Measurements from ENCODE around the gene TRDN. TPM values are rescaled to one million over a fixed set of nuclear protein-coding genes. Genes with fewer than 3 reads are reported as not detected.

The TRDN gene
- total RNA-seq, 1 donor from 2014 or later: 0.12 TPM

- no peak for DNase-seq (ENCODE audit: low spot score, unreplicated experiment)
Measured at GRCh38 chr6:123551939-123552707, 84.6 kb downstream of the TRDN start.

DNA sequence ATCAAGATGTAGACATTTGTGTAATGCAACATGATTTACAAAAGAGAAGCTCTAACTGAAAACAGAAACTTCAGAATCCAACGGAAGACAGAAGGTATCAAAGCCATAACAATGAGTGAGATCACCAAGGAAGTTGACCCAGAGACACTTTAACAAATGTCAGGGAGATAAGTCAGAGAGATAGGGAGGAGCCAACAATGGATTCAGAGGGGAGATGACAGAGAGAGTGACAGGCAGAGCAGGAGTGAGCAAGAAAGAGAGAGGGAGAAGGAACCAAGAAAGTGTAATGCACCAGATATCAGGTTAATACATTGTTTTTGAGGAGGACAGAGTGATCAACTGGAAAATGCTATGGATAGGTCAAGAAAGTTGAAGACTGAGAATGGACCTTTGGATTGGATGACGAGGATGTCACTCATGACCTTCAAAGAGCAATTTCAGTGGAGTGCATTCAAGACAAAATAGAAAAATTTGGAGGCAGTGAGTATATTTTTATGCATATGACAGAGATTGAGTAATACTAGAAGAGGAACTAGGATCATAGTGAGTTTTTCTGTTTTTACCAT is 86.6 kb downstream of the TRDN start:
- Mint-ChIP-seq H3K27ac (no peak overlapping the region), H3K4me3 (ENCODE audit: low read depth) (no peak overlapping the region), H3K36me3 (ENCODE audit: insufficient read depth) (no peaks in the 10 kb centered on the region), H3K9me3 (ENCODE audit: low read depth) (no peaks in the 10 kb centered on the region), H3K27me3 (no peaks in the 10 kb centered on the region), H3K4me1 (ENCODE audit: low read depth) (no peaks in the 10 kb centered on the region)
- DNase-seq (ENCODE audit: low spot score, unreplicated experiment): no peak
- no peak for TF ChIP-seq CTCF (IDR thresholded peaks at IDR 0.05; ENCODE audit: unreplicated experiment)

More at GRCh38 chr6:123551939-123552707, 84.6 kb downstream of the TRDN start:
- H3K9me3 Mint-ChIP-seq (ENCODE audit: low read depth): no peaks in the 10 kb centered on the region
- no peak overlapping the region for H3K4me3 Mint-ChIP-seq (ENCODE audit: low read depth)
- no peaks in the 10 kb centered on the region for H3K27me3 Mint-ChIP-seq
- no peaks in the 10 kb centered on the region for H3K4me1 Mint-ChIP-seq (ENCODE audit: low read depth)
- no peak for TF ChIP-seq CTCF (IDR thresholded peaks at IDR 0.05; ENCODE audit: unreplicated experiment)
- no peak overlapping the region for H3K27ac Mint-ChIP-seq
- H3K36me3 Mint-ChIP-seq (ENCODE audit: insufficient read depth): no peaks in the 10 kb centered on the region

DNA sequence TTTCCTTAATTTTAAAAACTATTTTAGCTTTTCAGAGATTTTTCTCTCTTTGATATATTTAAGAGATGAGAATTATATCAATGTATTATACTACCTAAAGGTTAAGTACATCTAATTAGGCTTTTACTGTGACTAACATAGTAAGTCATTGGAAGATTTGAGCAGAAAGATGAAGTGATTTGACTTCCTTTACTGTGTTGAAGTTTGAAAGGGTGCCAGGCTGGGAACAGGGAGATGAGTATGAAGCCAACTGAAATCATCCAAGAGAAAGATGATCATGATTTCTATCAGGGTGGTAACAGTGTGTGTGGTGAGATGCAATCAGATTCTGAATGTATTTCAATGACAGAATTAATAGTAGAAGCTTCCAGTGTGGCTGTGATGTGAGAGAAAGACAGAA is 87.3 kb downstream of the TRDN start:
- H3K27me3 Mint-ChIP-seq: no peaks in the 10 kb centered on the region
- H3K36me3 Mint-ChIP-seq (ENCODE audit: insufficient read depth): no peaks in the 10 kb centered on the region
- no peak overlapping the region for H3K27ac Mint-ChIP-seq
- no peak overlapping the region for H3K4me3 Mint-ChIP-seq (ENCODE audit: low read depth)
- H3K9me3 Mint-ChIP-seq (ENCODE audit: low read depth): no peaks in the 10 kb centered on the region
- DNase-seq (ENCODE audit: low spot score, unreplicated experiment): no peak
- no peak for TF ChIP-seq CTCF (IDR thresholded peaks at IDR 0.05; ENCODE audit: unreplicated experiment)
- no peaks in the 10 kb centered on the region for H3K4me1 Mint-ChIP-seq (ENCODE audit: low read depth)

DNA sequence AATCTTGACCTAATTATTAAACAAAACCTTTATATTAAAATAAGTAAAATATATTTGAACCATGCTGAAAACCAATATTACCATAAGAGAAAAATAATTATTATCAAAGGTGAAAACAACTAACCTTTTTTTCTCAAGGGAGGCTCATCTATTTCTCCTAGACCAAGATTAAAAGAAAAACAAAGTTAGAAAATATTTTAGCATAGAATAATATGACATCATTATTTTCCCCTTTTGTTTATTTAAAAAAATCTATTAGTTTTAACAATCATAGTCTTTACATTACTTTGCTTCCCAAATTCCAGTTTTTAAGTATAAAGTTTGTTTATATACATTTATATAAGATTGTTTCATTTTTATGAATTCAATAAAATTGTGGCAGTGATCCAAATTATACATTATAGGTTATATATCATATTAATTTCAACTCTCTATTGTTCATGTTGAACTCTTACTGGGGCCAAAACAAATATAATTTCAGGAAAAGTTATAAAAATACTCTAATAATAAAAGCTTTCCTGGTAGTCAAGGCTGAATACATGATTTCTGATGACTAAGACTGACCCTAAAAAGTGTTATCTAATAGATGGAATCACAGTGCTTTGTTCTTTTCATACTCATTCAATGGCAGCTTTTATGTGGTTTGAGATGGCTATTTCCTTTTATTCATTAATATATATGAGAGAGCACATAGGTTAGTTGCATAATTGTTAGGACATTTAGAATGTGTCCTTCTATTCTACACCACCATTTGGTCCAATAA is 89.4 kb downstream of the TRDN start:
- Mint-ChIP-seq H3K4me1 (ENCODE audit: low read depth) (no peaks in the 10 kb centered on the region), H3K9me3 (ENCODE audit: low read depth) (no peaks in the 10 kb centered on the region), H3K4me3 (ENCODE audit: low read depth) (no peak overlapping the region), H3K27me3 (no peaks in the 10 kb centered on the region), H3K36me3 (ENCODE audit: insufficient read depth) (no peaks in the 10 kb centered on the region), H3K27ac (no peak overlapping the region)
- TF ChIP-seq CTCF (IDR thresholded peaks at IDR 0.05; ENCODE audit: unreplicated experiment): no peak
- DNase-seq (ENCODE audit: low spot score, unreplicated experiment): no peak

DNA sequence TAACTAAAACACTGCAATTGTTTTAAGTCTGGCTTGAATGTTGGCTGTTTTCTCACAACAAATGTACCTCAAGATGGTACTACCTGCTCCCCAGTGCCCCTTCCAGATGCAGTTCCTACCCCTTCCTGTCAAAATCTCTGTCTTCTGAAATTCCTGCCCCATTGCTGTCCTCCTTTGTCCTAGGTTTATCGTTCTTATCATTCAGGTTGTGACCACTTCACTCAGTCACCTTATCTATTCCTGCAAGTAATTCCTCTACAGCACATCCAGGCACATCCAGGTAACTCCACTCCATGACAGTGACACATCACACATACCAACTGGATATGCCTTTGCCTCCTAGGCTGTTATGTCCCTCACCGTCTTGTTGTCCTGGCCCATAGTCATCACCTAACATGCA is 90.2 kb downstream of the TRDN start:
- Mint-ChIP-seq H3K27ac (no peak overlapping the region), H3K9me3 (ENCODE audit: low read depth) (no peaks in the 10 kb centered on the region), H3K4me1 (ENCODE audit: low read depth) (no peaks in the 10 kb centered on the region), H3K27me3 (no peaks in the 10 kb centered on the region), H3K36me3 (ENCODE audit: insufficient read depth) (no peaks in the 10 kb centered on the region), H3K4me3 (ENCODE audit: low read depth) (no peak overlapping the region)
- no peak for TF ChIP-seq CTCF (IDR thresholded peaks at IDR 0.05; ENCODE audit: unreplicated experiment)
- no peak for DNase-seq (ENCODE audit: low spot score, unreplicated experiment)
